Breast epithelium (tissue), 3 donors: ENCODE data around the gene HPCAL1.

Source experiments
- POLR2A ChIP-seq: fragments of 450-650 bp; IDR thresholded peaks from one replicate; pipeline ENCODE4 v1.6.1; 2016; ENCODE audit warnings: antibody characterized with exemption, mild to moderate bottlenecking, moderate library complexity
- POLR2AphosphoS5 ChIP-seq, 3 donors: sonication (generic); formaldehyde crosslinking; IDR thresholded peaks; one replicate each; pipeline ENCODE4 v1.6.1; 2017; ENCODE audit warnings: antibody characterized with exemption in 3 of 3
- TF ChIP-seq, protein P1 (sequence below), 3 donors: fragments of 450-650 bp; IDR thresholded peaks; one replicate each; pipeline ENCODE4 v1.5.1; 2016 to 2017; ENCODE audit warnings: antibody characterized with exemption in 3 of 3, mild to moderate bottlenecking in 3 of 3, moderate library complexity in 3 of 3

DNA sequence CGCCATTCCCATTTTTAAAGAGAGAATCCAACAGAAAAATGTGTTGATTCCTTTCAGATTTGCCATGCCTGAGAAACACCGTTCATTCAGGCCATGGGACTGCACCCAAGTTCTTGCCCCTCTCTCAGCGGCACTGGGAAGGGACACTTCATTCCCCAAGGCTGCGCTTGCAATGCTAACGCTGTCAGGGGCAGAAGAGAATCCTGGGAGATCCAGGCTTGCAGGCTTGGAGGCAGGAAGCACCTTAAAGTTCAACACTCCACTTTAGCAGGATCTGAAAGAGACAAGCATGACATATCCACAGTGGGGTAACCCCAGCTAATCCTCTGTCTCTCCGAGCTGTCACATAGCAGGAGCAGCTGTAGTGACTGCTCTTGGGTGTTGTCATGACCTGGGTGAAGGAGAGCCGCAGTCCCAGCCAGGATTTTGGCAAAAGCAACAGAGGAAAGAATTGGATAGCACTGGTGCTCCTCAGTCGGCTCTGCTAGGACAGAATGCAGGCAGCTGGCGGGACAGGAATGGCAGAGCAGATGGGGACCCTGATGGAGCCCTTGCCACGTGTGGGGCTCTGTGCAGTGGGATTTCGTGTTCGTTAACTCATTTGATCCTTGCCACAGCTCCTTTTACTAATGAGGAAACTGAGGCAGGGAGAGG lies 167.4 kb downstream of the HPCAL1 start:
- no peak for TF ChIP-seq POLR2A
- no peak for TF ChIP-seq POLR2AphosphoS5 (IDR thresholded peaks at IDR 0.05)
- TF ChIP-seq, protein P1, sequence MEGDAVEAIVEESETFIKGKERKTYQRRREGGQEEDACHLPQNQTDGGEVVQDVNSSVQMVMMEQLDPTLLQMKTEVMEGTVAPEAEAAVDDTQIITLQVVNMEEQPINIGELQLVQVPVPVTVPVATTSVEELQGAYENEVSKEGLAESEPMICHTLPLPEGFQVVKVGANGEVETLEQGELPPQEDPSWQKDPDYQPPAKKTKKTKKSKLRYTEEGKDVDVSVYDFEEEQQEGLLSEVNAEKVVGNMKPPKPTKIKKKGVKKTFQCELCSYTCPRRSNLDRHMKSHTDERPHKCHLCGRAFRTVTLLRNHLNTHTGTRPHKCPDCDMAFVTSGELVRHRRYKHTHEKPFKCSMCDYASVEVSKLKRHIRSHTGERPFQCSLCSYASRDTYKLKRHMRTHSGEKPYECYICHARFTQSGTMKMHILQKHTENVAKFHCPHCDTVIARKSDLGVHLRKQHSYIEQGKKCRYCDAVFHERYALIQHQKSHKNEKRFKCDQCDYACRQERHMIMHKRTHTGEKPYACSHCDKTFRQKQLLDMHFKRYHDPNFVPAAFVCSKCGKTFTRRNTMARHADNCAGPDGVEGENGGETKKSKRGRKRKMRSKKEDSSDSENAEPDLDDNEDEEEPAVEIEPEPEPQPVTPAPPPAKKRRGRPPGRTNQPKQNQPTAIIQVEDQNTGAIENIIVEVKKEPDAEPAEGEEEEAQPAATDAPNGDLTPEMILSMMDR (IDR thresholded peaks at IDR 0.05) = no peak
